DMS153 (cell line): ENCODE measurements around the gene HLF.

Experiments
- DNase-seq: peaks from one replicate; lab custom pipeline; 2025; lab: John Stamatoyannopoulos, UW

The HLF gene

GRCh38 chr17:55264645-55265298 lies at the start of gene HLF:
Gene HLF, plus strand, starts transcription at chr17:55264960. Its CDS starts 525 bp downstream, at chr17:55265485.
- peak; percentile 73 for DNase-seq

- no peak for DNase-seq
Observed at GRCh38 chr17:55215711-55216110, 49.0 kb upstream of the HLF start.

- DNase-seq = no peak
Observed at GRCh38 chr17:55216888-55217287, 47.9 kb upstream of the HLF start.

- DNase-seq = no peak
Observed at GRCh38 chr17:55219459-55219858, 45.3 kb upstream of the HLF start.

- no peak for DNase-seq
Observed at GRCh38 chr17:55219934-55220333, 44.8 kb upstream of the HLF start.

GRCh38 chr17:55223524-55223923 lies 41.2 kb upstream of the HLF start:
- DNase-seq = no peak

GRCh38 chr17:55224746-55225145 lies 40.0 kb upstream of the HLF start:
- no peak for DNase-seq

GRCh38 chr17:55225237-55225636 lies 39.5 kb upstream of the HLF start:
- no peak for DNase-seq

GRCh38 chr17:55228683-55229192 lies 36.0 kb upstream of the HLF start:
- no peak for DNase-seq

GRCh38 chr17:55229276-55229675 lies 35.5 kb upstream of the HLF start:
- no peak for DNase-seq

- DNase-seq = no peak
Observed at GRCh38 chr17:55230716-55231115, 34.0 kb upstream of the HLF start.

- DNase-seq = no peak
Observed at GRCh38 chr17:55233840-55234239, 30.9 kb upstream of the HLF start.

GRCh38 chr17:55236316-55236715 lies 28.4 kb upstream of the HLF start:
- DNase-seq = no peak

- no peak for DNase-seq
Observed at GRCh38 chr17:55237268-55237667, 27.5 kb upstream of the HLF start.

GRCh38 chr17:55237841-55238178 lies 26.9 kb upstream of the HLF start:
- DNase-seq = no peak

- DNase-seq = peak; percentile 95
Observed at GRCh38 chr17:55238179-55238930, 26.4 kb upstream of the HLF start.

- DNase-seq = peak; percentile 52
Observed at GRCh38 chr17:55238931-55239297, 25.8 kb upstream of the HLF start.

- no peak for DNase-seq
Observed at GRCh38 chr17:55241097-55241496, 23.7 kb upstream of the HLF start.

- no peak for DNase-seq
Observed at GRCh38 chr17:55242476-55242875, 22.3 kb upstream of the HLF start.

GRCh38 chr17:55245986-55246385 lies 18.8 kb upstream of the HLF start:
- DNase-seq = no peak

GRCh38 chr17:55246583-55246982 lies 18.2 kb upstream of the HLF start:
- DNase-seq = no peak

GRCh38 chr17:55248077-55248476 lies 16.7 kb upstream of the HLF start:
- DNase-seq = no peak

GRCh38 chr17:55249861-55250260 lies 14.9 kb upstream of the HLF start:
- no peak for DNase-seq

GRCh38 chr17:55254375-55254774 lies 10.4 kb upstream of the HLF start:
- no peak for DNase-seq
